ENCODE measurements around the gene EPX. TPM values are rescaled to one million over a fixed set of nuclear protein-coding genes. Genes with fewer than 3 reads are reported as not detected.

EPX gene
- total RNA-seq, 1 experiment from 2014 or later = not detected

DNA sequence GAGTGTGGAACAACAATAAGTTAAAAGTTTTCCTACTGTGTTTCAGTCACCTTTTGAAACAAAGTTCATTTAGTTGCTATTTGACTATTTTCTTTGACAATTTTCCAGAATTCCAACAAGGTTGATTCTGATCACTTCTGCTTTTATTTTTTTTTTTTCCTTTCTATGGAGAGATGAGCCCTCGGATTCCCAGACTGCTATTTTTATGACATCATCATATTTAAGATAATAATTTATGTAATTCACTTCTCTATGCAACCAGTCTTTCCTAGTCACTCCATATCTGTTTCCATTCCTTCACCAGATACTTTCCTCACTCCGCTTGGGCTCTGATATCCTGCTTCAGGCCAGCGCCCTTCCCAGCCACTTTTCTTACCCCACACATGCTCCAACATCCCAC is 17.7 kb upstream of the EPX start:
- ChIA-PET POLR2A (ENCODE audit: low non-redundant PET) (no interaction called here), CTCF (no interaction called here)
- H3K27me3 ChIP-seq (replicated peaks; ENCODE audit: insufficient read depth, low read depth, low read length, poor library complexity) = peaks cover 56% of the 10 kb centered on the region
- no peaks in the 10 kb centered on the region for H3K9me3 ChIP-seq (ENCODE audit: low read depth, low read length, poor library complexity, severe bottlenecking)
- intact Hi-C loops (cut with micrococcal nuclease; ENCODE audit: unreplicated experiment) = loop anchor here (5.0 kb wide), 1 partner anchor 53 kb away; no protein-coding TSS in a partner anchor
- no peak overlapping the region for H3K4me3 ChIP-seq (ENCODE audit: low read depth, low read length, poor library complexity, severe bottlenecking)
- TF ChIP-seq, protein P1, sequence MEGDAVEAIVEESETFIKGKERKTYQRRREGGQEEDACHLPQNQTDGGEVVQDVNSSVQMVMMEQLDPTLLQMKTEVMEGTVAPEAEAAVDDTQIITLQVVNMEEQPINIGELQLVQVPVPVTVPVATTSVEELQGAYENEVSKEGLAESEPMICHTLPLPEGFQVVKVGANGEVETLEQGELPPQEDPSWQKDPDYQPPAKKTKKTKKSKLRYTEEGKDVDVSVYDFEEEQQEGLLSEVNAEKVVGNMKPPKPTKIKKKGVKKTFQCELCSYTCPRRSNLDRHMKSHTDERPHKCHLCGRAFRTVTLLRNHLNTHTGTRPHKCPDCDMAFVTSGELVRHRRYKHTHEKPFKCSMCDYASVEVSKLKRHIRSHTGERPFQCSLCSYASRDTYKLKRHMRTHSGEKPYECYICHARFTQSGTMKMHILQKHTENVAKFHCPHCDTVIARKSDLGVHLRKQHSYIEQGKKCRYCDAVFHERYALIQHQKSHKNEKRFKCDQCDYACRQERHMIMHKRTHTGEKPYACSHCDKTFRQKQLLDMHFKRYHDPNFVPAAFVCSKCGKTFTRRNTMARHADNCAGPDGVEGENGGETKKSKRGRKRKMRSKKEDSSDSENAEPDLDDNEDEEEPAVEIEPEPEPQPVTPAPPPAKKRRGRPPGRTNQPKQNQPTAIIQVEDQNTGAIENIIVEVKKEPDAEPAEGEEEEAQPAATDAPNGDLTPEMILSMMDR (conservative IDR thresholded peaks at IDR 0.05; ENCODE audit: low read depth, low read length) = no peak
- no peak for TF ChIP-seq EZH2 (IDR thresholded peaks at IDR 0.05; ENCODE audit: borderline replicate concordance, low read depth, low read length, poor library complexity, severe bottlenecking)
- no peaks in the 10 kb centered on the region for H3K36me3 ChIP-seq (ENCODE audit: insufficient read depth, low read length, poor library complexity, severe bottlenecking)
- no peak for DNase-seq (ENCODE audit: low spot score)
- no TSS peak for BruUV-seq (replicated peaks)
- H3K4me1 ChIP-seq (ENCODE audit: insufficient read depth, low read length, poor library complexity, severe bottlenecking) = no peaks in the 10 kb centered on the region
- H3K27ac ChIP-seq (ENCODE audit: low read depth, low read length, poor library complexity, severe bottlenecking) = no peak overlapping the region

DNA sequence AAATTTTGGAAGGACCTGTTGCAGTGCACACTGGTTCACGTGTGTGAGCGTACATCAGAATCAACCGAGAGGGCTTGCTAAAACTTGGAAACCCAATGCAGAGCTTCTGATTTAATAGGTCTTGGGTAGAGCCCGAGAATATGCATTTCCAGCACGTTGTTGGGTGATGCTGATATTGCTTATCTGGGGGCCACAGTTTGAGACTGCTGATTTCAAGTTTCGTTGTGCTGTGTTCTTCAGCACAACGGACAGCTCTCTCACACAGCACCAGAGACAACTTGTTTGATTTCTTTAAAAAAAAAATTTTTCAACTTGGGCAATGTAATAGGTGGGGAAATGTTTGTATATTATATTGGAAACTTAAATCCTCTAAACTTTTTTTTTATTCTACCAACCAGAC is 16.3 kb upstream of the EPX start:
- no peak for DNase-seq (ENCODE audit: low spot score)
- intact Hi-C loops (cut with micrococcal nuclease; ENCODE audit: unreplicated experiment) = no loop called here
- BruUV-seq (replicated peaks) = no TSS peak

DNA sequence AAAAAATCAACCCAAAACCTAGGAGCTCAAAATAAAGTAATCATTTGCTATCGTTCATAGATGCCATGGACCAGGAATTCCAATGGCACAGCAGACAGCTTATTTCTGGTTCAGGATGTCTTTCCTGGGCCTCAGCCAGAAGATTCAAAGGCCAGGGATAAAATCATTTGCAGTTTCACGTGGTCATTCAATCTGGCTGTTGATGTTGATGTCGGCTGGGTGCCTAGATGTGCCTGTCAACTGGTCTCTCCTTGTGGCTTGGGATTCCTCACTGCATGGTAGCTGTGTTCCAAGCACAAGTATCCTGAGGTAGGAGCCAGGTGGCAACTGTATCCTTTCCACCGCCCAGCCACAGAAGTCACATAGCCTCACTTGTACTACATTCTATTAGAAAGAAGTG is 10.7 kb upstream of the EPX start:
- peaks cover 4% of the 10 kb centered on the region for H3K27me3 ChIP-seq (replicated peaks; ENCODE audit: insufficient read depth, low read depth, low read length, poor library complexity)

More for the DNA sequence above, 16.3 kb upstream of the EPX start:
- H3K4me3 ChIP-seq (ENCODE audit: low read depth, low read length, poor library complexity, severe bottlenecking) = no peak overlapping the region
- no peaks in the 10 kb centered on the region for H3K4me1 ChIP-seq (ENCODE audit: insufficient read depth, low read length, poor library complexity, severe bottlenecking)
- no peak for TF ChIP-seq EZH2 (IDR thresholded peaks at IDR 0.05; ENCODE audit: borderline replicate concordance, low read depth, low read length, poor library complexity, severe bottlenecking)
- TF ChIP-seq, protein P1 (conservative IDR thresholded peaks at IDR 0.05; ENCODE audit: low read depth, low read length) = no peak
- no peak overlapping the region for H3K27ac ChIP-seq (ENCODE audit: low read depth, low read length, poor library complexity, severe bottlenecking)
- H3K9me3 ChIP-seq (ENCODE audit: low read depth, low read length, poor library complexity, severe bottlenecking) = no peaks in the 10 kb centered on the region
- H3K36me3 ChIP-seq (ENCODE audit: insufficient read depth, low read length, poor library complexity, severe bottlenecking) = no peaks in the 10 kb centered on the region
- CTCF ChIA-PET = interaction anchor here (1.6 kb wide), 1 partner anchor 24 kb away, joined by 3 read pairs; no protein-coding TSS in a partner anchor
- H3K27me3 ChIP-seq (replicated peaks; ENCODE audit: insufficient read depth, low read depth, low read length, poor library complexity) = peaks cover 47% of the 10 kb centered on the region
- POLR2A ChIA-PET (ENCODE audit: low non-redundant PET) = interaction anchor here (0.7 kb wide), 1 partner anchor 13 kb away, joined by 4 read pairs; no protein-coding TSS in a partner anchor

More for the DNA sequence above, 10.7 kb upstream of the EPX start:
- no peak overlapping the region for H3K27ac ChIP-seq (ENCODE audit: low read depth, low read length, poor library complexity, severe bottlenecking)
- TF ChIP-seq EZH2 (IDR thresholded peaks at IDR 0.05; ENCODE audit: borderline replicate concordance, low read depth, low read length, poor library complexity, severe bottlenecking) = no peak
- TF ChIP-seq, protein P1 (conservative IDR thresholded peaks at IDR 0.05; ENCODE audit: low read depth, low read length) = no peak
- no peaks in the 10 kb centered on the region for H3K36me3 ChIP-seq (ENCODE audit: insufficient read depth, low read length, poor library complexity, severe bottlenecking)
- ChIA-PET CTCF (no interaction called here), POLR2A (ENCODE audit: low non-redundant PET) (no interaction called here)
- intact Hi-C loops (cut with micrococcal nuclease; ENCODE audit: unreplicated experiment) = no loop called here
- no TSS peak for BruUV-seq (replicated peaks)
- H3K4me1 ChIP-seq (ENCODE audit: insufficient read depth, low read length, poor library complexity, severe bottlenecking) = no peaks in the 10 kb centered on the region
- H3K9me3 ChIP-seq (ENCODE audit: low read depth, low read length, poor library complexity, severe bottlenecking) = no peaks in the 10 kb centered on the region
- no peak overlapping the region for H3K4me3 ChIP-seq (ENCODE audit: low read depth, low read length, poor library complexity, severe bottlenecking)
- no peak for DNase-seq (ENCODE audit: low spot score)

Measured in A673 (cell line).